GM18873 (cell line): ENCODE data around the gene IQGAP1.
"Not testable (repeated sequence)": the region's sequence is repeated elsewhere in the genome, so short reads cannot be mapped to it uniquely, and the experiment has no call there.

Experiments
- ATAC-seq: cut with Tn5 transposase; IDR thresholded peaks from one replicate; pipeline ENCODE4 v1.9.1; 2021; ENCODE audit warnings: mild to moderate bottlenecking, moderate library complexity, moderate number of reproducible peaks; ENCODE audit not compliant: unreplicated experiment, low FRiP score

The IQGAP1 gene

DNA sequence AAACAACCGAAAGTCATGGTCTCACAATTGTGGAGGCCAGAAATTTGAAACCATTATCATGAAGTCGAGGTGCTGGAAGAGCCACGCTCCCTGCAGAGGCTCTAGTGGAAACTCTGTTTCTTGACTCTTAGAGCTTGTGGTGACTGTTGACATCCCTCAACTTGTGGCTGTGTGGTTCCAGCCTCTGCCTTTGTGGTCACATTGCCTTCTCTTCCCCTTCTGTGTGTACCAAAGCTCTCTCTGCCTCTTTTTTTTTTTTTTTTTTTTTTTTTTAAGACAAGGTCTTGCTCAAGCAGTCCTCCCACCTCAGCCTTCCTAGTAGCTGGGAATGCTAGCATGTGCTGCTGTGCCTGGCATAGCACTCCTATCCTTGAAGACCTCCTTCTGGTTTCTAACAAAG, 93.0 kb downstream of the IQGAP1 start:
- ATAC-seq = no peak

DNA sequence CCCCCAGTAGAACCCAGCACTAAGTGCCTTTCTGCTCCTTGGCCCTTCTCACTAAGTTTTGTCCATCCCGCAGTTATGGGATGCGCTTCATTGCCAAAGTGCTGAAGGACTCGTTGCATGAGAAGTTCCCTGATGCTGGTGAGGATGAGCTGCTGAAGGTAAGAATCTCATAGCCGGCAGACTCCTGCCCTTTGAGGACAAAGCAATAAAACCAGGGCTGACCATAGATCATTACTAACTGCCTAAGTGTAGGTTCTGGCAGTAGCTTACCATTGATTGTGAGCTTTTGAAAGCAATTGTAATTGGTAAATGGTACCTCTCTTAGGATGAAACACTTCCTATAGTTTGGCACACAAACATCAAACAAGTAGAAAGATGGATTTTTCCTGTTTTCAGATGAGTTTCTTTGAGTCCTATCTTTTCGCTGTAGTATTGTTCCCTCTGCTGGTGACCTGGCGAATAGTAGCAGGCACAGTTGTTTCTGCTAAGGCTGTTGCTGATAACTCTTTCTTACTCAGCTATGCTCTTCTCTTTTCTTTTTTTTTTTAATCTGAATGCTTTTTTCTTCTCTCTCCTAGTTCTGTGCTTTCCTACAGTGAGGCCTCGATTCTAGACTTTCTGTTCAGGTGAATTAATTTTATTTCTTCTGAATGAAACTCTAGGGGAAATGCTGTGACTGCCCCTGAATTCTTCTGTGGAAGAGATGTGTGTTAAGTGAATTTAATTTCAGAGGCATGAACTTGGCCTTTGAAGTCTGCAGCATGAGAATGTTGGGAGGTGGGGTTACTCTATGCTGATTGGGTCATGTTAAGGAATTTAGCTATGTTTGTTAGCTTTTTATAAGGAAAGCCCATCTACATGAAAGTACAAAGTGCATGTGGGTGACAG, 94.3 kb downstream of the IQGAP1 start:
- ATAC-seq = no peak

DNA sequence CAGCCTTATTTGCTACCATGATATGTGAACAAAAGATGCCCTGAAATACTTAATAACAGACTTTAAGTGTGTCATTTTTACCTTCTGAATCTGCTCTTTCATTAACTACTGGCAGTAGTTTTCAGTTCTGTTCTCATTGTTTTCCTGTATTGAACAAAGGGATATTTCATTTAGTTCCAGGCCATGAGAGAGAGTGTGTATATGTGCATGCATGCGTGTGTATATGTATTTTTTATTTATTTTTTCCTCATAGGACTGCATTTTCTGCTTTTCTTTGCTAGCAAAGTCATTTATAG, 94.9 kb downstream of the IQGAP1 start:
- no peak for ATAC-seq

DNA sequence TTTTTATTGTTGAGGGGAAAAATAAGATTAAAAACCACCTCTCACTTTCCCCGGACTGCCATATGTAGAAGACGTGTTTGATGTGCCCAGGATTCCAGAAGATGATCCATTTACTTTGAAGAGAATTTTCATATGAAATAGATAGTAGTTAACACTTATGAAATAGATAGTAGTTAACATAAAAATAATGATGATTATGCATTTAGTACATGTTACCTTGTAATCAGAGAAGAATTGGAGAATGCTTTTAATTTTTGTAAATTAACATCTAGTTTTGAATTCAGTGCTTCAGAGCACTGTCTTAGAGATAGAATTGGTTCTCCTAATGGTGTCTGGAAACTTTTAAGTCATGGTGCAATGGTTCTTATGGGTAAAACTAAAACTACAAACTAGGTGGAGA, 95.6 kb downstream of the IQGAP1 start:
- ATAC-seq = no peak

DNA sequence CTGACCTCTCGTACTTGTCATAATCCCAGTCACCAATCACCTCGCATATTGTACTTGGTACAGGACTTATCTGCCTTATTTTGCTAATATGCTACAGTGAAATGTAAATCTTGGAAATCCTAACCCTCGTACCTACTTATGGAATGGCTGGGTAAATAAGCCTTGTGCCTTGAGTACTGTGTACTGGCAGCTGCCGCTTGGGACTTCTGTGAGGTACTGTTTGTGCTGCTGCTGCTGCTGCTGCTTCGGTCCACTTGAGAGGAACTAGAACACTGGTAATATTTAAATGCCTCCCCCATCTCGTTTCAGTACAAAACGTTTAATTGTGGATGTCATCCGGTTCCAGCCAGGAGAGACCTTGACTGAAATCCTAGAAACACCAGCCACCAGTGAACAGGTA, 99.1 kb downstream of the IQGAP1 start:
- ATAC-seq = no peak

DNA sequence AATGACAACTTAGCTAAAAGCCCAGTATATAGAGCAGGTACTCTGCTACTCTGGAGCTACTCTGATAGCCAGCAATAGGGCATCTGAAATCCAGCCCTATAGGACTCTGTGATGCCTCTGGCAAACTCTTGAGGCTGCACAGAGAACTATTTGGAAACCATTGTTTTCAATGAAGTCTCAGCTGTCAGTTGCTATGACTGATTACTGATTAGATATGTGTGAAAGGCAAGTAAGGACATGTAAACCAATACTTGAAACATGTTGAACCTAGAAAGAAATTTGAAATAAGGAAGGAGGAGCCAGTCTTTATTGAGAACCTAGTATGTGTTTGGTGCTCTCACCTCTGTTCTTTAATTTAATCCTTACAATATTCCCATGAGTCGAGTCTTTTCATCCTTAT, 101.5 kb downstream of the IQGAP1 start:
- no peak for ATAC-seq

DNA sequence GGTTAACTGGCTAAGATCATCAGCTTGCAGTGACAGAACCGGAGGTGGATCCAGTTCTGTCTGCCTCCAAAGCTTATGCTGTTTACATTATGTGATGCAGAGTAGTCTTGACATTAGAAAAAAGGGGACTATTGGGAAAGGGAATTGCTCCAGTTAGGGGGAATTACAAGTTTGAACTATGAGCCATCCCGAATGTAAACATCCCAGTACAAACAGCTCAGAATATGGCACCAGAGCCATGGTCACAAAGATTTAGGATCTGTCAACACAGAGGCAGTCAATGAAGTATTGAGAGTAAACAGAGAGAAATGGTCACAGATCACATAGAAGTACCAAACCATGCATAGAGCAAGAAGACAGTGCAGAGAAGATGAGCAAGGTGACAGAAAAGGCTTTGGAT, 101.9 kb downstream of the IQGAP1 start:
- ATAC-seq = no peak

DNA sequence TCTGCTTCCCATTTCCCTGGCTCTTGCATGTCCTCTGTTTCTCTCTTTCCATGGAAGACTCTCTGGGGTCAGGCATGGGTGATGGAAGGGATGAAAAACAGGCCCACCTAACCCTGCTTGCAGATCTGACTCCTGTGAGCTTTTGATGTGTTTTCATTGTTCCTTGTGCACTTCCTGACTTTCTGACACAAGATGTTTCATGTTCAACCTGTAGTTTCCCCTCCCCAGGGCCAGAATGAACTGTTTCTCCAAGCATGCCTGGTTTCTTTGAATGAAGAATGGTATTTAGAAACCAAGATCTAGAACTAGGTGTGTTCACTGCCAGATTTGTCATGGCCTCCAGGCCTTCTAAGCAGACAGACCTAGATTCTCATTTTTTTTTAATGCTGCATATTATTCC, 105.6 kb downstream of the IQGAP1 start:
- no peak for ATAC-seq

DNA sequence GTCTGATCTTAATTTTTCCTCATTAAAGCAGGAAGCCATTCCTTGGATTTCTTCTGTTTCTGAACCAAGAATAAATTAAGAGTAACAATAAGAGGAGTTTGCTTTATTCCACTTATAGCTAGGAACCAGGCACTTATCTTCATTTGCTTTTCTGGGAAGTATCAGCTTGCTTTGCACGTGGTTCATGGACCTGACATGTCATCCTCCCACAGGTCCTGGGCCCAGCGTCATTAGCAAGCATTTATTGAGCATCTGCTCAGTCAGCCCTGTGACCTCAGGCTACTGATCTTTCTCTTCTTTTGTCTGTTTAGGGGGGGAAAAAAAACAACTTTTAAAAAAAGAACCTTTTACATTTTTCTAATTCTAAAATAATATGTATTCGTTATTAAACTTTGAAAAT, 107.0 kb downstream of the IQGAP1 start:
- ATAC-seq = no peak

DNA sequence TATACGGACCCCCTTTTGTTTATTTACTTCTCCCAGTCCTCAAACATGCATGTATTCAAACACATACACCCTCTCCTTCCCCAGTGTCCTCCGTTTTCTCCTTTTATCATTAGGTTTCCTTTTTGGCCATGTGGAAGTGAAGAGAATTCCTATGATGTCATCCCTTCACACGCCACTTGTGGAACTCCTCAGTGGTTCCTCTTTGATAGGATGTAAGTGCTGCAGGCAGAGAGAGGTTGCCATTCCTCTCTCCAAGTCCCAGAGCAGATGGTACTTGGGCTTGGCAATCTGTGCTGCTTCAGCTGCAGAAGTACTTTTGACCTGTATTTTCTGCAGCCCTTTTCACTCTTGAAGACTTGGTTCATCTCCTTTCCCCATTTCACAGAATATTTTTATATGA, 108.7 kb downstream of the IQGAP1 start:
- ATAC-seq = no peak

DNA sequence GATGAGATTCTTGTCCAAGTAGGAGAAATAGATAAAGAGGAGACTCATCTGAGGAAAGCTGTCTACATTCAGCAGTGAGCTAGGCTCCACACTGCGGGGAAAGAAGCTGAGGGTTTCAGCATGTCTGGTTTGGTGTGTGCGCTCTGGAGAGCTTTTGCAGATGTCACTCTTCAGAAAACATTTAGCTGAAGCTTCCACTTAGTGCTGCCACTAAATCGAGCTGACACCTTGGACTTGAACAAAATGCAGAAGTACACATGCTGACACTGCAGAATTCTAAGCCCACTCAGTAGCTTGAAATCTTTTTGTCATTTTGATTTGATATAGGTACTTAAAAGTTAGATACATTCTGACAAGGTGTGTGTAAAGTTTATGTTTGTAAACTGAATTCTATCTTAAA, 109.3 kb downstream of the IQGAP1 start:
- ATAC-seq = no peak

DNA sequence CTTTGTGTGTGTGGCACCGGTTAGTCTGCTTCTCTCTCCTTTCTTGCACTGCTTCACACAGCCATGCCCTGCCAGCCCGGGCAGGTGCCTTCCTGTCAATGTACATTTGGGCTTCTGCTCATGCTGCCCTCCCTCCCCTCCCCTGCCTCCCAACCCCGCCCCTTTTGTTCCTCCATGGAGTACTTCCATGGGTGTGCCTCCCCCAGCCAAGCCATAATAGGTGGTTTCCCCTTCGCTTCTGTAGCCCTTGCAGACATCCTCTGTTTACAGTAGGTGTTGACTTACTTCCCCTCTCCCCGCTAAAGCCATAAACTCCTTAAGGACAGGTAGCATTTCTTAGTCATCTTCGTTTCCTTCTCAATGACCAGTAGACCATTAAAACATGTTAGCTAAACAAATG, 109.9 kb downstream of the IQGAP1 start:
- no peak for ATAC-seq

DNA sequence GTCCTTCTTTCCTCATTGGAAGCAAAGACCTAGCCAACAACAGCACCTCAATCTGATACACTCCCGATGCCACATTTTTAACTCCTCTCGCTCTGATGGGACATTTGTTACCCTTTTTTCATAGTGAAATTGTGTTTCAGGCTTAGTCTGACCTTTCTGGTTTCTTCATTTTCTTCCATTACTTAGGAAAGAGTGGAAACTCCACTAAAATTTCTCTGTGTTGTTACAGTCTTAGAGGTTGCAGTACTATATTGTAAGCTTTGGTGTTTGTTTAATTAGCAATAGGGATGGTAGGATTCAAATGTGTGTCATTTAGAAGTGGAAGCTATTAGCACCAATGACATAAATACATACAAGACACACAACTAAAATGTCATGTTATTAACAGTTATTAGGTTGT, 112.1 kb downstream of the IQGAP1 start:
- no peak for ATAC-seq

DNA sequence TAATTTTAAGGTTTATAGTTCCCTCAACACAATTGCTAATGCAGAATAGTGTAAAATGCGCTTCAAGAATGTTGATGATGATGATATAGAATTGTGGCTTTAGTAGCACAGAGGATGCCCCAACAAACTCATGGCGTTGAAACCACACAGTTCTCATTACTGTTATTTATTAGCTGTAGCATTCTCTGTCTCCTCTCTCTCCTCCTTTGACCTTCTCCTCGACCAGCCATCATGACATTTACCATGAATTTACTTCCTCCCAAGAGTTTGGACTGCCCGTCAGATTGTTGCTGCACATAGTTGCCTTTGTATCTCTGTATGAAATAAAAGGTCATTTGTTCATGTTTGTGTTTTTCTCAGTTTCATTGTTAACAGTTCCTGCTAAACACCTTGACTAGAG, 113.9 kb downstream of the IQGAP1 start:
- no peak for ATAC-seq

DNA sequence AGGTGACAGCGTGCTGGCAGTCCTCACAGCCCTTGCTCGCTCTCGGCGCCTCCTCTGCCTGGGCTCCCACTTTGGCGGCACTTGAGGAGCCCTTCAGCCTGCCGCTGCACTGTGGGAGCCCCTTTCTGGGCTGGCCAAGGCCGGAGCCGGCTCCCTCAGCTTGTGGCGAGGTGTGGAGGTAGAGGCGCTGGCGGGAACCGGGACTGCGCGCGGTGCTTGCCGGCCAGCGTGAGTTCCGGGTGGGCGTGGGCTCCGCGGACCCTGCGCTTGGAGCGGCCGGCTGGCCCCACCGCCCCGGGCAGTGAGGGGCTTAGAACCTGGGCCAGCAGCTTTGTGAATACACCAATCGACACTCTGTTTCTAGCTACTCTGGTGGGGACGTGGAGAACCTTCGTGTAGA, 122.7 kb downstream of the IQGAP1 start:
- ATAC-seq = not testable (repeated sequence)

DNA sequence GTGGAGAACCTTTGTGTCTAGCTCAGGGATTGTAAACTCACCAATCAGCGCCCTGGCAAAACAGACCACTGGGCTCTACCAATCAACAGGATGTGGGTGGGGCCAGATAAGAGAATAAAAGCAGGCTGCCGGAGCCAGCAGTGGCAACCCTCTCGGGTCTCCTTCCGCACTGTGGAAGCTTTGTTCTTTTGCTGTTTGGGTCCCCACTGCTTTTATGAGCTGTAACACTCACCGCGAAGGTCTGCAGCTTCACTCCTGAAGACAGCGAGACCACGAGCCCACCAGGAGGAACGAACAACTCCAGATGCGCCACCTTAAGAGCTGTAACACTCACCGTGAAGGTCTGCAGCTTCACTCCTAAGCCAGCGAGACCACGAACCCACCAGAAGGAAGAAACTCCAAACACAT, 123.2 kb downstream of the IQGAP1 start:
- ATAC-seq = not testable (repeated sequence)

DNA sequence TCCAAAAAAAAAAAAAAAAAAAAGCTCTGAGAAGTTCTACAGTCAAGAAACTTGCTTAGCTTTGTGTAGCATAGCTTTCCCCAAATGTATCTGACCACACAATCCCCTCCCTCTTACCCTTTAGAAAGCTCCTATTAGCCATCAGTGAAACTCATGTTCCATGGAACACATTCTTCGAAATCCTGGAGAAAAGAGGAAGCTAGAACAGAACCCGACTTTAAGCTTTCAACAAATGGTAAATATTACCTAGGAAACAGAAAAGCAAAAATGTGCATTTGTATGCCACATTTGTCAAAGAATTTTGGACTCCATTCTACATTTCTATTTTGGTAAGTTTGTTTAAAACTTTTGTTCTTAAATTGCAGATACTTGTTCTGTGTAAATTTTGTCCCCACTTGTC, 124.2 kb downstream of the IQGAP1 start:
- ATAC-seq = no peak

DNA sequence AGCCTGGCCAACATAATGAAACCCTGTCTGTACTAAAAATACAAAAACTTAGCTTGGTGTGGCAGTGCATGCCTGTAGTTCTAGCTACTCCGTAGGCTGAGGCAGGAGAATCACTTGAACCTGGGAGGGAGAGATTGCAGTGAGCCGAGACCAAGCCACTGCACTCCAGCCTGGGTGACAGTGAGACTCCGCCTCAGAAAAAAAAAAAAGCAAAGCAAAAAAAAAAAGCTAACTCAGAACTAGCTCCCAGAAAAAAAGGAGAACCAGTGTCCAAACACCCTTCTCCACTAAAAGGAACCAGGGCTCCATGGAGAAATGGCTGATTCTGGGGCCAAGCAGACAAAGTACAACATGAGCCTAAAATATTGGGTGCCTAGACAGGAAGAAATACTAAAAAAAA, 124.9 kb downstream of the IQGAP1 start:
- no peak for ATAC-seq

DNA sequence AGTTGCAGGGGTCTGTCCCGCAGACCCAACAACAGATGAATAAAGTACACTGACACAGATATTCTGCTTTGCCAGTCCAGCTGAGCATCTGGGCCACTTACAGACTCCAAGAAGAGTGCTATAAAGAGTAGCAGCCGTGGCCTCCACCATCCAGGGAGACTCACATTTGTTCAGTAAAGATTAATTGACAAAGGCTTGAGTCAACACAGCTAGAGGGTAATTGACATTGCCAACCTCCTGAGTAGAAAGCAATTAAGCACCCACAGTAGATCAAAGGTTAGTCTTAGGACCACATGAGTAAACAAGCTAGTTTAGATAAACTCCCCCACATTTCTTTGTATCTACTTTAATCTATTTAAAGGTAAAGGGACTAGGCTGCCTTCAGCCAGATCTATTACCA, 125.4 kb downstream of the IQGAP1 start:
- no peak for ATAC-seq

DNA sequence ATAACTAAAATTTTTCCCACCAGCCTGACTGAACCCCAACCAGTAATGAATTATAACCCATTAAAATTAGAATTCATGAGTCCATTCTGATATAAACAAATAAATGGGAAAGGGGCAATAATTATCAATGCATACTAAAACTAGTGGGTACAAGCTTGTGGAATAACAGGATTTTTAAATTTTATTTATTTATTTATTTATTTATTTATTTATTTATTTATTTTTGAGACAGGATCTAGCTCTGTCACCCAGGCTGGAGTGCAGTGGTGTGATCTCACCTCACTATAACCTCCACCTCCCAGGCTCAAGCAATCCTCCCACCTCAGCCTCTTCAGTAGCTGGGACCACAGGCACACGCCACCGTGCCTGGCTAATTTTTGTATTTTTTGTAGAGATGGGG, 125.9 kb downstream of the IQGAP1 start:
- ATAC-seq = not testable (repeated sequence)

DNA sequence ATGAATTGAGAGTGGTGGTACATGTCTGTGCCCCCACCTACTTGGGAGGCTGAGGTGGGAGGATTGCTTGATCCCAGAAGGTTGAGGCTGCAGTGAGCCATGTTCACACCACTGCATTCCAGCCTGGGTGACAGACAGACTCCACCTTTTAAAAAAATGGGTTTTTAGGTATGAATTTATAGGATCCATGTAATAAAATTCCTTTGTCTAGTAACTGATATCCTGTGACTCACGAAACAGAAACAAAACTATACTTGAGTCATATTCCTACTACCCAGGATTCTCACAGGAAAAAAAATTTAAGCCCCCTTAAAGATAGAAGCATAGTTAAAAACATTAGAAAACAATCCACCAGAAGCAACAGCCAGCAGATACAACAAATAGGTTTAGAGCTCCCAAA, 131.6 kb downstream of the IQGAP1 start:
- ATAC-seq = no peak

DNA sequence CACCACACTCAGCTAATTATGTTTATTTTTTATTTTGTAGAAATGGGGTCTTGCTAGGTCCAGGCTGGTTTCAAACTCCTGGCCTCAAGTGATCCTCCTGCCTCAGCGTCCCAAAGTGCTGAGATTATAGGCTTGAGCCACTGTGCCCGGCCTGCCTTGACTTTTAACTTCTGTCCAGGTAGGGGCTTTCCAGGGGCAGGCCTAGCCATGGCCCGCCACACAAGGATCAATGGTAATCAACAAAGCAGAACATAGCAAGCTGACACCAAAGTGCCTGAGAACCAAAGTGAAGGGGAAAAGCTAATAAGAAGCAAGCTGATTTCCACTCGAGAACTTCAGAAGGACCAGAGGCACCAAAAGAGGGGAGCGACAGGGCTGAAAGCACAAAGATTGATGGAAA, 132.3 kb downstream of the IQGAP1 start:
- no peak for ATAC-seq

DNA sequence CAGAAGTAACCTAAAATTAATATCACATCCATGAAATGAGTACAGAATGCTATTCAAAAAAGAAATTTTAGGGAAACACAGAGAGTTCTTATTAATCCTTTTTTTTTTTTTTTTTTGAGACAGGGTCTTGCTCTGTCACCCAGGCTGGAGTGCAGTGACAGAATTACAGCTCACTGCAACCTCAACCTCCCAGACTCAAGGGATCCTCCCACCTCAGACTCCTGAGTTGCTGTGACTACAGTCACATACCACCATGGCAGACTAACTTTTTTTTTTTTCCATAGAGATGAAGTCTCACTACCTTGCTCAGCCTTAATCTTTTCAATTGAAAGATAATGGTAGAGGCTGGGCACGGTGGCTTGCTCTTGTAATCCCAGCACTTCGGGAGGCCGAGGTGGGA, 135.3 kb downstream of the IQGAP1 start:
- ATAC-seq = no peak
